COLO829 (cell line): ENCODE results near the gene MOB3B.
"Not testable (repeated sequence)": the region's sequence is repeated elsewhere in the genome, so short reads cannot be mapped to it uniquely, and the experiment has no call there.

Experiments
- DNase-seq: peaks from one replicate; pipeline ENCODE4 v3.0.0; 2012; ENCODE audit warnings: low spot score

MOB3B gene

DNA sequence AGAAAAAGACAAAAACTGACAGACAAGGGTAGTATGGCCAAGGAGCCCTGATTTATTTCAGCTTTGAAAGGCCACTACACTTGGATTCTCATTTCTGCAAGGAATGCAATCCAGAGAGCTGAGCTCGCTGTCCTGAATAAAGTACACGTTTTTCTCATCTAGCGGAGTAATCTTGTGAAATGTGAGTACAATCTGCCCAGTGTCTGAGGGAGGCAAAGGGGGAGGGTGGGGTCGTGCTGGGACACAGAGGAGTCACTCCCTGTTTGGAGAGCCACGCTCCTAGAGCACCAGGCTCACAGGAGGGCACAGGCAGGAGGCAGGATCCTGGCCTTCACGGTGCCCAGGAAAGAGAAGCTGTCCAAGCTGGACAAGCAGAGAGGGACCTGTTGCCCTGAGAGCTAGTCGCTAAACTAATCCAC, 56.5 kb downstream of the MOB3B start:
- peak; percentile 23 for DNase-seq

DNA sequence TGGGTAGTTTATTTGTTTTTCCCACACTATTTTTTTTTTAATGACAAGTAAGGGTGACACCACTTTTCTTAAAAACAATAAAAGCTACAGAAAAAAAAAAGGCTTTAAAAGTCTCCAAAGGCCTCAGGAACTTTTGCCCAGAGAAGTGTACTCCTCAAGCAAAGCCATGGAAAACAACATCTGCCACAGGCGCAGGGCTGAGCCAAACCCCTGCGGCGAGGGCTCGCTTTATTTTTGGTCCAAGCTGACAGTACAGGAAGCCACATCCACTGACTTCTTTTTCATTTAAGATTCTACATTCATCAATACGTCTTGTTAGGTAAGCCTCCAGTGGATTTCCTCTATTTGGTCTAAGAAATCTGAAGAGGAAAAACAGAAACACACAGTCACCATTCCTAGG, 57.4 kb downstream of the MOB3B start:
- no peak for DNase-seq

GRCh38 chr9:27471789-27472188, 57.8 kb downstream of the MOB3B start:
- no peak for DNase-seq

GRCh38 chr9:27471366-27471765, 58.2 kb downstream of the MOB3B start:
- no peak for DNase-seq

DNA sequence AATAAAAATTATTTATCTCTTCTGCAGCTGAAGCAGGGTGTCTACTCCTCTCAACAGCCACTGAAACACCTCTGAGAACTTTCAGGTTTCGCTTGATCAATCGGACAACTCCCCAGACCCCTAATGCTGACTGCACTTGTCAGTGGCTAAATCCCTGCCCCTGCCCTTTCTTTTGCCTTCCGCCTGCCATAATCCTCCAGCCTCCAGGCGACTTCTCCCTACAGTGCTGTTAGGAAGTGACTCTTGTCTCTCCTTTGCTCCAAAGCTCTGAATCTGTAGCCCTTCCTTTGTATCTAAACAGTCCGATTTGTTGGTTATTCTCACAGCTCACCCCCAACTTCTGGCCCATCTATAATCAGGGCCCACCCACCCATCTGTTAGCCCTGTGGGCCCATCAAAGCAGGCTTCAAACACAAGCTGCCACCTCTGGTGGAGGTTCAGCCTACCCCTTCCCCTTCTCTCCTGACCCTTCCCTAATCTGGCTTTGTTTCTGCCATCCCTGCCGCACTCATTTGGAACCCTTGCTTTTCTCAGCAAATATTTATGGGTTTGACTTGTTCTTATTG, 59.2 kb downstream of the MOB3B start:
- no peak for DNase-seq

- no peak for DNase-seq
These were observed 60.1 kb downstream of the MOB3B start for GRCh38 chr9:27469550-27469949.

- no peak for DNase-seq
These were observed 61.0 kb downstream of the MOB3B start for GRCh38 chr9:27468462-27469110.

DNA sequence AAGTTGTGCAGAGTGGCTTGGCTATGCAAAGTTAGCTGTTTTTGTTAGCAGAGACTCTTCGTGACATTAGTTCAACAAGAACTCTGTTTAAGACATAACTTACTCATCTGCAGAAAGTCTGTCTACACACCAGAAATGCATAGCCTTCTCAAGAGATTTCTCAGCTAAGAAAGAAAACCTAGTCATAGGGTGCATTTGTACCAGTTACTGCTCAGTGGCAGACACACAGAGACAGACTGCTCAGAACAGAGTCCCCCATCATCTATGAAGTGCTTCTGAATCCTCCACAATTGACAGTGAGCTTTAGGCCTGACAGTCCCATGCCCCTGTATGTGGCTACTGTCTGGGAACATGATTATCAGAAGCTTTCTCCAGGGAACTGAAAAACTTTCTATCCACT, 61.6 kb downstream of the MOB3B start:
- no peak for DNase-seq

DNA sequence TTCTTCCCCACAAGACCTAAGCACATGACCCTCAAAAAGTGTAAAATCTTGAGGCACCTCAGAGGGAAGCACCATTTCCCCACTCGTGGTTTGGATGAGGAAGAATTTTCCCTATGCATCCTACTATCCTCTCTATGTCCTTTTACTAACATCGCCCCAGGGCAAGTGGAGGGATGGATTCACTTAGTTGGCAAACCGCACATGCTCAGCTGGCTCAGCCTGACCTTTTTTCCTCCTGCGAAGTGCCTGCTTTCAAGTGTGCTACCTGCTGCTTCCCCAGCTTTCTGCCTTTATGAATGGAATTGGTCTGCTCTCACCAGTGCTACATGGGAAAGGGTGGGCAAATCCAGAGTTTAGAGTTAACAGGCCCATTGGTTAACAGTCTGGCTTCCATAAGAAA, 62.1 kb downstream of the MOB3B start:
- no peak for DNase-seq

DNA sequence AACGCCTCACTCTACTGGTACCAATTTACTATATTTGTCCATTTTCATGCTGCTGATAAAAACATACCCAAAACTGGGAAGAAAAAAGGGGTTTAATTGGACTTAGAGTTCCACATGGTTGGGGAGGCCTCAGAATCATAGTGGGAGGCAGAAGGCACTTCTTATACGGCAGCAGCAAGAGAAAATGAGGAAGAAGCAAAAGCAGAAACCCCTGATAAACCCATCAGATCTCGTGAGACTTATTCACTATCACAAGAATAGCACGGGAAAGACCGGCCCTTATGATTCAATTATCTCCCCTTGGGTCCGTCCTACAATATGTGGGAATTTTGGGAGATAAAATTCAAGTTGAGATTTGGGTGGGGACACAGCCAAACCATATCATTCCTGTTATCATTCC, 63.1 kb downstream of the MOB3B start:
- not testable (repeated sequence) for DNase-seq

GRCh38 chr9:27464950-27465349, 64.7 kb downstream of the MOB3B start:
- not testable (repeated sequence) for DNase-seq

- DNase-seq = no peak
These were observed 66.8 kb downstream of the MOB3B start for GRCh38 chr9:27462846-27463245.

- DNase-seq = no peak
These were observed 67.2 kb downstream of the MOB3B start for GRCh38 chr9:27462434-27462833.

- DNase-seq = peak; percentile 40
These were observed 69.2 kb downstream of the MOB3B start for GRCh38 chr9:27460226-27461023.

DNA sequence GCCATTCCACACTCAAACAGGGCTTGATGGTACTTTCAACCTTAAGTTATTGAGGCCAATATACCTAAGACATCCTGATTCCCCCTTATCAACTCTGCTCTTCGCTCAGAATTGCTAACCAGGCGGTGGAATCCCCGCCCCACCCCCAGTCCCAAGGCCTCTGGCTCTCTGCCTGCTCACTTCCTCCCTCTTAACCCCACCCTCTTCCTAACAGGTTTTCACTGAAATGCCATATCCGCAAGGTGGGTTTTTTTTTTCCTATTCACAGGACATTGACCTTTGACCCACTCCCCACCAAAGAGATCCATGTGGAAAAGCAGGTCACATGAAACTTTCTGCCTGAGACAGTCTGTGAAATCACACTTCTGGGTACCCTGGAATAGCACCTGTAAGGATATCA, 72.2 kb downstream of the MOB3B start:
- DNase-seq = no peak

GRCh38 chr9:27453860-27454553, 75.6 kb downstream of the MOB3B start:
- no peak for DNase-seq

- DNase-seq = no peak
These were observed 78.3 kb downstream of the MOB3B start for GRCh38 chr9:27451207-27451797.

DNA sequence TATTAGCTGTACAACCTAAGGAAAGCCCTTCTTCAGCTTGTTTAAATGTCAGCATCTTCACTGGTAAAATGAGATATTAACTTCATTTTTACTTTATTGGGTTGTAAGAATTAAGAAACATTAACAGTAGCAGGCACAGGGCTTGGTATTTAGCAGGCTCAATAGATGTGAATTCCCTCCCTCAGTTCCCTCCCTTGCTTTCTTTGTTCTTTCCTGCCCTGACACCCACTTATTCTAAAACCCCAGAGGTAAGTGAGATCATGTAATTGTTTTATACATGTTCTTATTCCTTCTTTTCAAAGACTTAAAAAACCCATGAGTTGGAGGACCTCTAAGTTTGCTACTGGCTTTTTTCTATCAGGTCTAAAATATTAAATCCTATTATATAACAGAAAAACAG, 78.9 kb downstream of the MOB3B start:
- DNase-seq = no peak

DNA sequence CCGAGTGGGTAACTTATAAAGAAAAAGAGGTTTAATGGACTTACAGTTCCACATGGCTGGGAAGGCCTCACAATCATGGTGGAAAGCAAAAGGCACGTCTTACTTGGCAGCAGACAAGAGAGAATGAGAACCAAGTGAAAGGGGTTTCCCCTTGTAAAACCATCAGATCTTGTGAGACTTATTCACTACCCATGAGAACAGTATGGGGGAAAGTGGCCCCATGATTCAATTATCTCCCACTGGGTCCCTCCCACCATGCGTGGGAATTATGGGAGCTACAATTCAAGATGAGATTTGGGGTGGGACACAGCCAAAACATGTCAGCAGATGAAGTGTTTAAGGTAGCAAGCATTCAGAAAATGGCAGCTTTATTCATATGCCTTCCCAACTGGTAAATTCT, 81.3 kb downstream of the MOB3B start:
- not testable (repeated sequence) for DNase-seq

GRCh38 chr9:27447031-27447683, 82.5 kb downstream of the MOB3B start:
- no peak for DNase-seq

DNA sequence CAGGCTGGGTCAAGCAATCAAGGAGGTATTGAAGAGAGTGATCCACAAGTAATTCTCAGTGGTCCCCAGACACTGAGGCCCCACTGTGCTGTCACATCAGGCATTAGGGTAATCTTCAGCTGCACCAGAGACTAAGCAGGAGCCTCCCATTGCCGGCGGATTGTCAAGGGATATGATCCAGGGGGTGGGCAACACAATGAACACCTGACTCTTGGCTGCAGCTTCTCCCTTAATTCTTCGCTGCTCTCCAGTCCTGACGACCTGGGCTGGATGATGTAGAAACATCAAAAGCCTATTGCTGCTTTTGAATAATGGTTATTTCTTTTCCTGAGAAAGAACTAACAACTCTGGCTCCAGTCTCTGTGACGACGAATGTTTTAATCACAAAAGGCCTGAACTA, 83.9 kb downstream of the MOB3B start:
- DNase-seq = no peak

DNA sequence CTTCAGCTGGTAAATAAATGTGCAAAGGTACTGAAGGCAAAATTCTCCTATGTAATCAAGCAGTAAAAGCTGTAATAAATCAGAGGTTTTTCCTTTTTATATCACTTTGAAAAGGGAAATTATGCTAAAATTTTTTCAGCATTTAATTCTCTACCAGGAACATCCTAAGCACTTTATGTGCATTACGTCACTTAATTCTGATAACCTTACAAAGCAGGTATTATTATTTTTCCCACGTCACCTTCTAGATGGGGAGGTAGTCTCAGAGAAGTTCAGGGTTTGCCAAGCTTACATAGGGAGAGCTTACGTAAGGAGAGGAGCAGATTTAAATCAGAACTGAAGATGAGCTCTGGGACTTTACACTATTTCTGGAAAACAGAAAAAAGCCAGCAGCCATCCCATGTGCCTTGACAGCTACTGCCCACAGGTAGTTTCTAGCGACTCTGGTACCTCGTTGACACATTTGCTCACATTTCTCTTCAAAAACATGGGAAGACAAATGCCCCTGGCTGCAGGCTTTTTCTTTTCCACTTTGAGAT, 84.5 kb downstream of the MOB3B start:
- no peak for DNase-seq
